Fibroblast of mammary gland (primary cell): ENCODE data around the gene RTRAF.

Source experiments
- DNase-seq: peaks from one replicate; pipeline ENCODE4 v3.0.0-alpha.2; 2010; ENCODE audit warnings: low read depth
- H3K4me3 ChIP-seq: 2 replicates; pipeline ENCODE4 v1.5.1; 2011; ENCODE audit warnings: low read depth, mild to moderate bottlenecking, low read length, moderate library complexity; ENCODE audit not compliant: control insufficient read depth
- CTCF ChIP-seq: conservative IDR thresholded peaks from 2 replicates; pipeline ENCODE4 v1.5.1; 2011; ENCODE audit warnings: low read depth, low read length, inconsistent platforms; ENCODE audit not compliant: control insufficient read depth, insufficient read depth

The RTRAF gene

GRCh38 chr14:52044791-52045522 is 55.6 kb downstream of the RTRAF start:
- DNase-seq: peak; percentile 93
- no peak for TF ChIP-seq CTCF
- no peak overlapping the region for H3K4me3 ChIP-seq

- no peak for DNase-seq
- TF ChIP-seq CTCF: no peak
- no peak overlapping the region for H3K4me3 ChIP-seq
These were observed 57.1 kb downstream of the RTRAF start for GRCh38 chr14:52046376-52046917.

GRCh38 chr14:52048116-52048515 is 58.8 kb downstream of the RTRAF start:
- no peak for TF ChIP-seq CTCF
- no peak for DNase-seq
- H3K4me3 ChIP-seq: no peak overlapping the region

GRCh38 chr14:52048641-52049204 is 59.4 kb downstream of the RTRAF start:
- H3K4me3 ChIP-seq: no peak overlapping the region
- TF ChIP-seq CTCF: no peak
- DNase-seq: peak; percentile 42

GRCh38 chr14:52049271-52049670 is 59.9 kb downstream of the RTRAF start:
- no peak for DNase-seq
- TF ChIP-seq CTCF: no peak

GRCh38 chr14:52049721-52050588 is 60.6 kb downstream of the RTRAF start:
- DNase-seq: no peak
- TF ChIP-seq CTCF: no peak

More at GRCh38 chr14:52049271-52049670, 59.9 kb downstream of the RTRAF start:
- no peak overlapping the region for H3K4me3 ChIP-seq

More at GRCh38 chr14:52049721-52050588, 60.6 kb downstream of the RTRAF start:
- no peak overlapping the region for H3K4me3 ChIP-seq
